Fibroblast of mammary gland (primary cell): ENCODE data around the gene MRI1.

Experiments
- DNase-seq: peaks from one replicate; pipeline ENCODE4 v3.0.0-alpha.2; 2010; ENCODE audit warnings: low read depth
- H3K4me3 ChIP-seq: 2 replicates; pipeline ENCODE4 v1.5.1; 2011; ENCODE audit warnings: low read depth, mild to moderate bottlenecking, low read length, moderate library complexity; ENCODE audit not compliant: control insufficient read depth
- TF ChIP-seq, protein P1 (sequence below): conservative IDR thresholded peaks from 2 replicates; pipeline ENCODE4 v1.5.1; 2011; ENCODE audit warnings: low read depth, low read length, inconsistent platforms; ENCODE audit not compliant: control insufficient read depth, insufficient read depth

Gene MRI1

DNA sequence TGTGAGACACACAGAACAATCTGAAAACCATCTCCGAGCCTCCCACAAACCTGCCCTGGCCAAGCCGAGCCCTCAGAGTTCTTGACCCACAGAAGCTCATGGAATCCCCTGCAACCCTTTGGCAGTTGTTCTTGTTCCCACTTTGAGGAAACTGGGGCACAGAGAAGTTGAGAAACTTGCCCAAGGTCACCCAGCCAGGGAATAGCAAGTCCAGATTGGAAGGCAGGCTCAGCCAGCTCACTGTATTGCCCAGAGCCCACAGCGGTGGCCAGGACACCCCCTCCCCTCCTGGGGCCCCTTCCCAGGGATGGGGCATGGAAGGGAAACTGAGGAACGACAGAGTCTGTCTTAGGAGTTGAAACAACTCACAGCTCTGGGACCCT is 32.7 kb downstream of the MRI1 start:
- TF ChIP-seq, protein P1, sequence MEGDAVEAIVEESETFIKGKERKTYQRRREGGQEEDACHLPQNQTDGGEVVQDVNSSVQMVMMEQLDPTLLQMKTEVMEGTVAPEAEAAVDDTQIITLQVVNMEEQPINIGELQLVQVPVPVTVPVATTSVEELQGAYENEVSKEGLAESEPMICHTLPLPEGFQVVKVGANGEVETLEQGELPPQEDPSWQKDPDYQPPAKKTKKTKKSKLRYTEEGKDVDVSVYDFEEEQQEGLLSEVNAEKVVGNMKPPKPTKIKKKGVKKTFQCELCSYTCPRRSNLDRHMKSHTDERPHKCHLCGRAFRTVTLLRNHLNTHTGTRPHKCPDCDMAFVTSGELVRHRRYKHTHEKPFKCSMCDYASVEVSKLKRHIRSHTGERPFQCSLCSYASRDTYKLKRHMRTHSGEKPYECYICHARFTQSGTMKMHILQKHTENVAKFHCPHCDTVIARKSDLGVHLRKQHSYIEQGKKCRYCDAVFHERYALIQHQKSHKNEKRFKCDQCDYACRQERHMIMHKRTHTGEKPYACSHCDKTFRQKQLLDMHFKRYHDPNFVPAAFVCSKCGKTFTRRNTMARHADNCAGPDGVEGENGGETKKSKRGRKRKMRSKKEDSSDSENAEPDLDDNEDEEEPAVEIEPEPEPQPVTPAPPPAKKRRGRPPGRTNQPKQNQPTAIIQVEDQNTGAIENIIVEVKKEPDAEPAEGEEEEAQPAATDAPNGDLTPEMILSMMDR, result no peak
- H3K4me3 ChIP-seq, result peak overlapping the region; percentile 70
- no peak for DNase-seq

DNA sequence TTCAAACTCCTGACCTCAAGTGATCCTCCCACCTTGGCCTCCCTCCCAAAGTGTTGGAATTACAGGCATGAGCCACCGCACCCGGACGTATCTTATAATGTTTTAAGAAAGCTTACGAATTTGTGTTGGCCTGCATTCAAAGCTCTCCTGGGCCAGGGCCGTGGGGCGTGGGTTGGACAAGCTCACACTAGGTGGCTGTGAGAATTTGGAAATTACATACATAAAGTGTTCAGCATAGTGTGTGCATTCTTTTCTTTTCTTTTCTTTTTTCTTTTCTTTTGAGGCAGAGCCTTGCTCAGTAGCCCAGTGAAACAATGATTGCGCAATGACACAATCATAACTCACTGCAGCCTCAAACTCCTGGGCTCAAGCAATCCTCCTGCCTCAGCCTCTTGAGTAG is 33.5 kb downstream of the MRI1 start:
- TF ChIP-seq, protein P1, result no peak
- H3K4me3 ChIP-seq, result no peak overlapping the region
- peak; percentile 83 for DNase-seq

DNA sequence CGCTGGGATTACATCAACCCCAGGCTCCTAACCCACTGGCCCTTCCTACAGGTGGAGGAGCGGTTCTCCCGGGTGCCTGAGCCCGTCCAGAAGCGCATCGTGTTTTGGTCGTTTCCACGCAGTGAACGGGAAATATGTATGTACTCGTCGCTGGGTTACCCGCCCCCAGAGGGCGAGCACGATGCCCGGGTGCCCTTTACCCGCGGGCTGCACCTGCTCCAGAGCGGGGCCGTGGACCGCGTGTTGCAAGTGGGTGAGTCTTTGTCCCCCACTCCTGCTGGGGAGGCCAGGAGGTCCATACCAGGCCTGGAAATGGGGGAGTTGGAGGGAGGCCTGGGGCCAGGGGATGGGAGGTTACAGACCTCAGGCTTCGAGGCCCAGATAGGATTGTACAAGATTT is 35.3 kb downstream of the MRI1 start:
- TF ChIP-seq, protein P1, result no peak
- no peak for DNase-seq
- H3K4me3 ChIP-seq, result no peak overlapping the region

DNA sequence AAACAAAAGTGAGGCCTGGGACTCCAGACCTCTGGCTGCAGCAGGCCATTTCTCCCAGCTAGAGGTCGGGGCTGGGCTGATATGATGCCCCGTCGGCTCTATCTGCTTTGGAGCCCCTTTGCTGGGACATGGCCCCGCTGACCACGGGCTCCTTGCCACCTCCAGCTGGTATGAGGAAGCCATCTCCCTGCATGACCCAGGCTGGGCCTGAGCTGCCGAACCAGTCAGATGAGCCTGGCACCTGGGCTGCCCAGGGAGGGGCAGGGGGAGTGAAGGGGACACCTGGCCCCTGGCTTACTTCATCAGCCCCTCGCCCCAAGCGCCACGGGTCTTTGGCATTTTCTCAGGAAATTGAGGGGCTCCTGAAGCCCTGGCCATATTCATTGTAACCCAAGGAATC is 38.7 kb downstream of the MRI1 start:
- TF ChIP-seq, protein P1, result no peak
- no peak for DNase-seq
- no peak overlapping the region for H3K4me3 ChIP-seq

DNA sequence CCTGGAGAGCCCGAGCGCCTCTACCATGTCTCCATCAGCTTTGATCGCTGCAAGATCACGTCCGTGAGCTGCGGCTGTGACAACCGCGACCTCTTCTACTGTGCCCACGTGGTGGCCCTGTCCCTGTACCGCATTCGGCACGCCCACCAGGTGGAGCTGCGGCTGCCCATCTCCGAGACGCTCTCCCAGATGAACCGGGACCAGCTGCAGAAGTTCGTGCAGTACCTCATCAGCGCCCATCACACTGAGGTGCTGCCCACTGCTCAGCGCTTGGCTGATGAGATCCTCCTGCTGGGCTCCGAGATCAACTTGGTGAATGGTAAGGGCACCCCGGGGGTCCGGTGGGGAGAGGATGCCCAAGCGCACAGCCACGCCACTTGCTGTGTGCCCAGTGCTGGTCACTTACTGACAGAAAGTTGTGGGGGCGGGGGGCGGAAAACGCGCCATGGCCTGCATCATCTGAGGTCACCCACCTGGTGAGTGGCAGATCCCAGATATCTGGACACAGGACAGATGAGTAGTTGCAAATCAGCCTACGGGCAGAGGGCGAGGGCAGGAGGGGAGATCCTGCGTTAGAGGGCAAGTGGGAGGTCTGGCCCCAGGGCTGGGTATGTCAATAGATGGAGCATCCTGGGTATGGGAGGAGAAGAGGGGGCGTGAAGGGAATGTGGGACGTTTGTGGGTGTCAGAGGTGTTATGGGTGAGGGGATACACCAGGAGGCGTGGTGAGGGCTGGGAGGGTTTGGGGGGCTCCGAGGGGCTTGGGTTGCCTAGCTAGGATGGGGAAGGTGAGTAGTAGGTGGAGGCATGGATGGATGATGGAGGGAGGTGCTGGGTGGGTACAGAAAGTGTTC is 40.7 kb downstream of the MRI1 start:
- TF ChIP-seq, protein P1, result no peak
- no peak for DNase-seq
- H3K4me3 ChIP-seq, result no peak overlapping the region

DNA sequence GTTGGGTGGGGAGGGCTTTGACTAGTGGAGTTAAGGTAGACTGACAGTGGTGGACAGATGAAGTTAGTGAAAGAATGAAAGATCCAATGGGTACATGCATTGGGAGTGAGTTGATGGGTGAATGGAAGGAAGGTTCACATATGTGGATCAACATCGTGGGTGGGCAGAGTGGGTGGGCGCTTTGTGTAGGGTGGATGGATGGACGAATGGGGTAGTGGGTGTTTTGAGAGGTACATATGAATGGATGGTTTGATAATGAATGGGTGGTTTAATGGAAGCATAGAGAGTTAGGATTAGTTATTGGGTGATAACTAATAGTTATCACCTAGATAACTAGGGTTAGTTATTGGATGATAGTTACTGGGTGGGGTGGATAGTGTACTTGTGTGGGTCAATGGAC is 42.4 kb downstream of the MRI1 start:
- TF ChIP-seq, protein P1, result no peak
- DNase-seq, result no peak
- no peak overlapping the region for H3K4me3 ChIP-seq
